Activated naive CD8-positive, alpha-beta T cell treated with anti-CD3 and anti-CD28 coated beads for 36 hours (primary cell): ENCODE results near the gene CLIC5. TPM values are rescaled to one million over a fixed set of nuclear protein-coding genes. Genes with fewer than 3 reads are reported as not detected.

Experiments used
- DNase-seq: peaks from one replicate; pipeline ENCODE4 v3.0.0; 2021
- H3K27ac Mint-ChIP-seq: one replicate; pipeline ENCODE4 v1.8.0; 2022; ENCODE audit warnings: mild to moderate bottlenecking, moderate library complexity, mixed read lengths
- H3K27me3 Mint-ChIP-seq: one replicate; pipeline ENCODE4 v1.8.0; 2022; ENCODE audit warnings: mild to moderate bottlenecking, mixed read lengths
- H3K36me3 Mint-ChIP-seq: one replicate; pipeline ENCODE4 v1.8.0; 2021; ENCODE audit warnings: mild to moderate bottlenecking, mixed read lengths
- H3K4me1 Mint-ChIP-seq: one replicate; pipeline ENCODE4 v1.8.0; 2021; ENCODE audit warnings: mixed read lengths
- H3K4me3 Mint-ChIP-seq: one replicate; pipeline ENCODE4 v1.8.0; 2022; ENCODE audit warnings: mild to moderate bottlenecking, moderate library complexity, mixed read lengths
- H3K9me3 Mint-ChIP-seq: one replicate; pipeline ENCODE4 v1.8.0; 2022; ENCODE audit warnings: mixed read lengths
- total RNA-seq, 2 experiments: library from RNA; stranded (reverse); gene quantifications; one replicate each; pipeline ENCODE4 v1.2.3, GENCODE V29; 2021

Gene CLIC5
- total RNA-seq: under 1 TPM; 0.50 to 0.74 TPM

DNA sequence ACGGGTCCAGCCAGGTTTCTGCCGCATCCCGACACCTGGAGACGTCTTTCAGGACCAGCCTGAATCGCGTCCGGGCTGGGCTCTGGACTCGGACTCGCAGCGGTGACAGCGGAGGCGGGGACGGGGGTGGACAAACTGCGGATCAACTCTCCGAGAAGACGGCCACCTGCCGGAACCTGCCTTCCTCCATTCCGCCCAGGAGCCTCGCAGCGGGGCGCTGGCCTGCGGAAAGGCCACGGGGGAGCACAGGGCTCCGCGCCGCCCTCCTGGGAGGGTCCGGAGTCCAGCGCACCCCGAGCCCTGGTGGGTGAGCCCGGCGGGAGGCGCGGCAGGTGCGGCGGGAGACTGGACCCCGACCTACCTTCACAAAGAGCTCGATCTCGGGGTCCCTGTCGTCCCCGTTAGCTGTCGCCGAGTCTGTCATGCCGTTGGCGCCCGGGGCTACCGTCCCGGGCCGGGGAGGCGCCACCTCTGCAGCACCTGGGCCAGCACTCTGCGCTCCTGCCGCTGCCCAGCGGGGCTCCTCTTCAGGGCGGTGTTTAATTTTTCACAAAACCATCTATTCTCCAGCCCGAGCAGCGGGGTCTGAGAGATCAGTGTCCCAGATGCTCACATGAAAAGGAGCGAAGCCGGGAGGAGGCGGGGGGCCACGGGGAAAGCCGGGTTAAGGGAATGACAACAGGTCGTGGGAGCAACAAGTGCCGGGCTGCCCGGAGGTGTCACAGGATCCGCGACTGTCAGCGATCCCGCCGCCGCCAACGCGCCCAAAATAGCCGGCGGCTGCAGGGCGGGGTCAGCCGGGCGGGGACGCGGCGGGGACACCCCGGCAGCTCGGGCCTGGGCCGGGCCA, at the start of gene CLIC5:
CLIC5 (minus strand) TSS at position 742 of the 850 bp plus-strand sequence; CDS start at position 424, 318 bp downstream.
- H3K4me1 Mint-ChIP-seq: peaks cover 48% of the 10 kb centered on the region
- peak; percentile 45 for DNase-seq
- peaks cover 22% of the 10 kb centered on the region for H3K27me3 Mint-ChIP-seq
- H3K9me3 Mint-ChIP-seq: peaks cover 1% of the 10 kb centered on the region
- H3K4me3 Mint-ChIP-seq: peak within 1 kb of the TSS; percentile 78
- H3K27ac Mint-ChIP-seq: no peak within 1 kb of the TSS
- no peaks in the 10 kb centered on the region for H3K36me3 Mint-ChIP-seq

DNA sequence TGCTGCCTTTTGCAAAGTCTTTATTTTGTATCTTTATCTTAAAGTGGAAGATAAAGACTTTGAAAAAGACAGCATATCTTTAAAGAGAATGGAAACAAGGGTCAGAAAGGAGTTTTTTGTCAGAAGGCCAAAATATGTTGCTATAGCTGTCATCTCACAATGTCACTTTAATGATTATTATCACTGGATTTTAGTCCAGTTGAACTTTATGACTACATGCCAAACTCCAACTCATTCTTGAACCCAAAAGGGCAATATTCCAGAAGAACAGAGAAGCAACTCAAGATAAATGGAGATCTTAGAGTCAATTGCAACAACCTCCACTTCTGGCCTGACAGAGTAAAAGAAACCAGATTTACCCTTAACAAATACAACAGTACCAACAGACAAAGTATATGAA, 47.3 kb upstream of the CLIC5 start:
- H3K36me3 Mint-ChIP-seq: no peaks in the 10 kb centered on the region

DNA sequence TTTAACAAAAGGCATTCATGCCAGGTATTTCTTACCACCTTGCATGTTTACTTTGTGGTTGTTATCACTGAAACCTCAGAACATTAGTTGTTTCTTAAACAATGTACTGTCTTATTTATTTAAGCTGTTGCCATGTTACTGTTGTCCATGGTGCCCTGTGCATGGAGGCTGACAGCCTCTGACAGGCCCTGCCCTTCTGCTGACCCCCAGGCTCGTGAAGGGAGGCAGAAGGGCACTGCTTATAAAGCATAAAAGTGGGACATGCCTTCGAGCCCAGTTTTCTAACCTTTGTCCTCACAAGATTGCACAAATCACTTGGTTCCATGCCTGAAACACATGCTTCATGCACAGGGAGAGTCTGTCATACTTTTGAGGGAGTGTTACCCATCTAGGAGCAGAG, 46.7 kb upstream of the CLIC5 start:
- Mint-ChIP-seq H3K4me1 (no peaks in the 10 kb centered on the region), H3K27ac (no peak overlapping the region)

More for the DNA sequence above, 47.3 kb upstream of the CLIC5 start:
- DNase-seq: no peak
- Mint-ChIP-seq H3K27ac (no peak overlapping the region), H3K27me3 (peaks cover 6% of the 10 kb centered on the region), H3K4me1 (no peaks in the 10 kb centered on the region), H3K4me3 (no peak overlapping the region), H3K9me3 (no peaks in the 10 kb centered on the region)

DNA sequence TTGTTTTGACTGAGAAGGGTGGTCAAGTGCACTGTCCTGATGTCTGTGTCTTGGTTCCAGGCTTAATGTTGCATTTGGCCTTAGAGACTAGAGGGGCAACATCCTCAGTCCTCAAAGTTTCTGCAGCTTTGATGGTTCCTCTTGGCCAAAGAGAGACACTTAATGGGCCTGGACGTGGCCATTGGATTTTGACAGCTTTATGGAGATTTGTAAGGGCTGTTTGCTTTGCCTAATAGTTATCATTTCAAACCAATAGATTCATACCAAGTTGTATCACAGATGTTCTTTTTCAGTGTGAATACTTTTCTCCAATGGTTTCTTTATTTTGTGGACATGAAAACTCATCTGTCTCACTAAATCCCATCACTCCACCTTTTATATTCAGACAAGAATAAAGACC, 45.8 kb upstream of the CLIC5 start:
- Mint-ChIP-seq H3K4me3 (no peak overlapping the region), H3K27me3 (peaks cover 21% of the 10 kb centered on the region), H3K27ac (no peak overlapping the region), H3K36me3 (no peaks in the 10 kb centered on the region), H3K9me3 (peaks cover 2% of the 10 kb centered on the region), H3K4me1 (no peaks in the 10 kb centered on the region)
- DNase-seq: no peak

More for the DNA sequence above, 46.7 kb upstream of the CLIC5 start:
- DNase-seq: no peak
- Mint-ChIP-seq H3K9me3 (peaks cover under 1% of the 10 kb centered on the region), H3K36me3 (no peaks in the 10 kb centered on the region), H3K27me3 (peaks cover 13% of the 10 kb centered on the region), H3K4me3 (no peak overlapping the region)

DNA sequence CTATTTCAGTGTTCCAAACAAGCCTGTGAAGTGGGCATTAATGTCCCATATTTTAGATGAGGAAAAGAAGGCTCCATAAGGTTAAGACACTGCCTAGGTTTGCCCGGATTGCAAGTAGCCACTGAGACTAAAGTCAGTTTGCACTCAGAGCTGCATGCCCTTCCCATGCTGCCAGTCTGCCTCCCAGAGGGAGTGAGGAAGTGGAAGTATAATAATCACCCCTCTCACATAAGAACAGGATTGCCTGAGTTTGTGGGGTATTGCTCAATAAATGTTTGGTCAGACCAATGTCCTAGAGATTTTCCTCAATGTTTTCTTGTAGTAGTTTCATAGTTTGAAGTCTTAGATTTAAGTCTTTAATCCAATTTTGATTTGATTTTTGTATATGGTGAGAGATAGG, 43.9 kb upstream of the CLIC5 start:
- no peaks in the 10 kb centered on the region for H3K4me1 Mint-ChIP-seq
- no peaks in the 10 kb centered on the region for H3K36me3 Mint-ChIP-seq
- no peak overlapping the region for H3K27ac Mint-ChIP-seq
- H3K9me3 Mint-ChIP-seq: peaks cover 2% of the 10 kb centered on the region
- H3K4me3 Mint-ChIP-seq: no peak overlapping the region
- no peak for DNase-seq
- H3K27me3 Mint-ChIP-seq: peaks cover 20% of the 10 kb centered on the region

DNA sequence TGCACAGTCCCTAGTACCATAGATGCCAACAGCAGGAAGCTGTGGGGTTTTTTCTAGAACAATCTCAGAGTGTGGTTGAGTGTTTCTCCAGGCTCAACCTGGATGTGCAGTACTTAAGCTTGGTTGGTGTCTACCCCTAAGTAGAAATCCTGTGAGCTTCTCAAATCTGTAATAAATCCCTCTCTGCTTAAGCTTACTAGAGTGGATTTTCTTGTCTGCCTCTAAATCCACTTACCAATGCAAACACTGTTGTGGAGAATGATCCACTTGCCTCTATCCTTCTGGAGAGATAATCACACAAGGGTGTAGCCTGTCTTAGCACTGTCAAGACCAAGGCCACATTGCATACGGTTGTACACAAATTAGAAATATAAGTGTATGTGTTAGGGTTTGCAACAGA, 43.3 kb upstream of the CLIC5 start:
- no peaks in the 10 kb centered on the region for H3K4me1 Mint-ChIP-seq
- DNase-seq: no peak
- H3K27me3 Mint-ChIP-seq: peaks cover 20% of the 10 kb centered on the region
- H3K9me3 Mint-ChIP-seq: peaks cover 2% of the 10 kb centered on the region
- H3K27ac Mint-ChIP-seq: no peak overlapping the region
- H3K36me3 Mint-ChIP-seq: no peaks in the 10 kb centered on the region
- H3K4me3 Mint-ChIP-seq: no peak overlapping the region

DNA sequence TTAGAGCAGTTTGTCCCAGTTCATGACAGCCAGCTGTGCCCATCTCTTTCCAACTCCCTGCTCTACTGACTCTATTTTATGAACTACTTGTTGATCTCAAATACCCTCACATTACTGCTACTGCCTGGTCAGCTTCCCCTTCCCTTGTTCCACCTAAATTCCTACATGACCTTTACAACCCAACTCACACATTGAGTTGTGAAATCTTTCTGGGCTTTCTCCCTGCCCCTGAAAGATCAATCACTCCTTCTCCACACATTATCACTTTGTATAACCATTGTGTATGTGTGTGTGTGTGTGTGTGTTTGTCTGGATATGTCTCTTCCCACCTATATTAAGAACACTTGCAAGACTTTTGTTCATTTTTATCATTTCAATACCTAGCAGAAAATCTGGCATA, 42.1 kb upstream of the CLIC5 start:
- Mint-ChIP-seq H3K27me3 (peaks cover 20% of the 10 kb centered on the region), H3K9me3 (peaks cover 2% of the 10 kb centered on the region), H3K27ac (no peak overlapping the region), H3K4me1 (peaks cover 10% of the 10 kb centered on the region), H3K36me3 (no peaks in the 10 kb centered on the region), H3K4me3 (no peak overlapping the region)
- DNase-seq: no peak

DNA sequence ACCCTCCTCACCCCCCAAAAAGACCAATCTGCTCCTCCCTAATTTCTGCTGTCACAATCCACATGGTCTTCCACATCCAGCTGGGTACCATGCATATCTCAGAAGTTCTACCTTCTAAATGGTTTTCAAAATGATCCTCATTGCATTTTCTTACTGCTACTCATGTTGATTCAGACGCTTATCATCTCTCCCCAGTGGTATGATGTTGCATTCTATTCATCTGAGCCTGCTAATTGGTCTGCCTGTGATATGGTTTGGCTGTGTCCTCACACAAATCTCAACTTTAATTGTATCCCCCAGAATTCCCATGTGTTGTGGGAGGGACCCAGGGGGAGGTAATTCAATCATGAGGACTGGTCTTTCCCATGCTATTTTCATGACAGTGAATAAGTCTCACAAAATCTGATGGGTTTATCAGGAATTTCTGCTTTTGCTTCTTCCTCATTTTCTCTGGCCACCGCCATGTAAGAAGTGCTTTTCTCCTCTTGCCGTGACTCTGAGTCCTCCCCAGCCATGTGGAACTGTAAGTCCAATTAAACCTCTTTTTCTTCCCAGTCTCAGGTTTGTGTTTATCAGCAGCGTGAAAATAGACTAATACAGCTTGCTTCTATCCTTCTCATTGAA, 41.4 kb upstream of the CLIC5 start:
- Mint-ChIP-seq H3K27me3 (peaks cover 20% of the 10 kb centered on the region), H3K9me3 (peaks cover 2% of the 10 kb centered on the region), H3K4me1 (peaks cover 12% of the 10 kb centered on the region), H3K27ac (no peak overlapping the region), H3K4me3 (no peak overlapping the region), H3K36me3 (no peaks in the 10 kb centered on the region)
- DNase-seq: no peak

DNA sequence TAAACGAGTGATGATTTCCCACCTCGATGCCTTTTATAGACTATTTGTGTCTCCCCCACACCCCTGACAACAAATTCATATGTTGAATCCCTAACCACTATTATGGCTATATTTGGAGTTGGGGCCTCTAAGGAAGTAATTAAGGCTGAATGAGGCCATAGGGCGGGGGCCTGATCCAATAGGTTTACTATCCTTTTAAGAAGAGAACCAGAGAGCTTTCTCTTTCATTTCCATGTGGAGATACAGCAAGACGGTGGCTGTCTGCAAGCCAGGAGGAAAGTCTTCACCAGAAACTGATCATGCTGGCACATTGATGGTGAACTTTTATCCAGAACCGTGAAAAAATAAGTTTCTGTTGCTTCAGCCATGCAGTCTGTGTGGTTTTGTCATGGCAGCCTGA, 38.9 kb upstream of the CLIC5 start:
- Mint-ChIP-seq H3K27me3 (peaks cover 30% of the 10 kb centered on the region), H3K4me3 (no peak overlapping the region), H3K4me1 (peaks cover 12% of the 10 kb centered on the region), H3K36me3 (no peaks in the 10 kb centered on the region), H3K27ac (no peak overlapping the region), H3K9me3 (peaks cover 2% of the 10 kb centered on the region)
- no peak for DNase-seq

DNA sequence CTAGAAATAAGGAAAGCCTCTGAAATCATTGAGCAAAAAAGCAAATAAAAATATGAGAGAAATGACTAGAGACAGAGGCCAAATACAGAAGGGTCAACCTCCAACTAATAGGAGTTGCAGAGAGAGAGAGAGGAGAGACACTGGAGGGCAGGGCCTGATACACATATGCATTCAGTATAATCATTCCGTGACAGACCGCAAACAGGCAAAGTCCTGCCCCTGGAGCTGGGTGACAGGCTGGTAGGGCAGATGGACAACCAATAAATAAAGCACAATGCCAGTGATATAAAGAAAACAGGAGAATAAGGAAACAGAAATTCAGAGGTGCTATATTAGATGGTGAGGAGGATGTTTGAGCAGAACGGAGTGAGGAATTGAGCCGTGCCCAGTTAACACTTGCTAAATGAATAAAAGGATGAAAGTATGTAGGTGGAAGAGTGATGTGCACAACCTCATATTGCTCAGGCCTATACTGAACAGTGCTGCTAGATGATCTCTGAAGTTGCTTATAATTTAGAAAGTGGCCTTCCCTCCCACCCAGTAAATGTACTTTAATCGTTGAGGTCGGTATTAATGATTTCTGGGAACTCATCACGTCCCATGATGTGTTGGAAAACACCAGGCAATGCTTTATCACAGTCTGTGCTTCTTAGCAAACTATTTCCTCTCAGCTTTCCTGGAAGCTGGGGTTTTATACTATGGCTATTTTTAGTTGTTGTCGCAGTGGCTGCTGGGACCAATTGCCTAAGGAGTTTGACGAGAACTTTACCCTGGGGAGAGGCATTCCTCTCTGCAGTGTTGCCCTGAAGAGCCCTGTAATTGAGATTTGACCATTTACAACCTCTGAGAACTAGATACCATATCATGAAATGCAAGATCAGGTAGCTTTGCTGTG, 37.6 kb upstream of the CLIC5 start:
- peaks cover 2% of the 10 kb centered on the region for H3K9me3 Mint-ChIP-seq
- peaks cover 30% of the 10 kb centered on the region for H3K27me3 Mint-ChIP-seq
- H3K4me3 Mint-ChIP-seq: no peak overlapping the region
- H3K4me1 Mint-ChIP-seq: peaks cover 12% of the 10 kb centered on the region
- no peak for DNase-seq
- H3K36me3 Mint-ChIP-seq: no peaks in the 10 kb centered on the region
- peak overlapping the region; percentile 62 for H3K27ac Mint-ChIP-seq

DNA sequence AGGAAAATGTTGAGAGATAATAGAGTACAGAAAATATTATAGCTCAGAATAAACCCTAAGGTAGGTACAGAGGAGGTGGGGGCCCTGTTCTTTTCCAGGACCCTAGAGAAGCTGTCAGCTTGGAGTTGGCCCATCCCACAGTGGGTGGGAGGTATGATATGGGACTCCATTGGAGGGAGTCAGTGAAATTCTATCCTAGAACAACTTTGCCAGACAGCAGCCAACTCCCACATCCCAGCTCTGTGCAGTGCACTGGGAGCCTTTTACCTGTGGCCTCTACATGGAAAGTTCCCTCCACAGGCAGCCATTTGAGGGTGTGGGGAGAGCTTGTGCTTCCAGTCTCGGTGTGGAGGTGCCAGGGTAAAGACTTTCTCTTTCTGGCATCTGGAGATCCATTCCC, 36.8 kb upstream of the CLIC5 start:
- Mint-ChIP-seq H3K4me3 (no peak overlapping the region), H3K4me1 (peaks cover 12% of the 10 kb centered on the region), H3K27me3 (peaks cover 24% of the 10 kb centered on the region), H3K36me3 (no peaks in the 10 kb centered on the region), H3K9me3 (peaks cover 2% of the 10 kb centered on the region), H3K27ac (peak overlapping the region; percentile 62)
- no peak for DNase-seq

DNA sequence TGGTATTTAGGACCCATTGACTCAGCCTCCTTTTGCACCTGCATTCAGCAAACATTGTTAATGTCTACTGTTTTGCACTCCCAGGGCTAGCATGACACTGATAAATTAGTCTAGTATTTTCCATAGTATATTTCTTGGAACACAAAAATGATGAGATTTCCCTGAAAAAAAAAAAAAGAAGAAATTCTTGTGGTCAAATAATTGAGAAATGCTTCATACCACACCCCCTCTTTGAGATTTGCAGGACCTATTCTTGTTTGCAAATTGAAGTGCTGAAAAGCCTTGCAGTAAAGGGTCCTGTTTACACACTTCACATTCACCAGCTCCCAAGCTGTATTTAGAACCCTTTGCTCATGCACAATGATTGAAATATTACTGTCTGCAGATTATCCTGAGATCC, 36.3 kb upstream of the CLIC5 start:
- no peaks in the 10 kb centered on the region for H3K9me3 Mint-ChIP-seq
- H3K4me3 Mint-ChIP-seq: no peak overlapping the region
- H3K27ac Mint-ChIP-seq: no peak overlapping the region

DNA sequence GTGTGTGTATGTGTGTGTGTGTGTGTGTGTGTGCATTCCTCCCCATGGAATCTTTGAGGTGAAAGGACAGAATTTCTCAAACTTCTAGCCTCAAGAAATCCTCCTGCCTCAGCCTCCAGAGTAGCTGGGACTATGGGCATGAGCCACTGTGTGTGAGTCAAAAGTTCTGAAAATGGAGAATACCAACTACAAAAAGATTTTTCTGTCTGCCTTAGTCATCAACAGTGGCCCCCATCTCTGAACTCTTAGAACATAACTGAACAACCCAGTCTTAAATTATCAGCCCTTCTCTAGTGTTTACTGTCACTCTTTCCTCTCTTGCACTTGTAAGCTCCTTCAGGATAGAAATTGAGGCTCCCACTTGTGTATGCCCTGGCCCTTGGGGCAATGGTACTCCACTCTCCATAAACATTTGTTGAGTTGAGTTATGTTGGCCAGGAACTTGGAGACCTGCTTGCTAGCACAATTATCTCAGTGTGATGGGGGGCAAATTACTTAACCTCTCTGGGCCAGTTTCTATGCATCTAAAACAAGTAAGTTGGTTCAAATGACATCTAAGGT, 35.3 kb upstream of the CLIC5 start:
- Mint-ChIP-seq H3K9me3 (no peaks in the 10 kb centered on the region), H3K4me3 (no peak overlapping the region), H3K4me1 (peaks cover 13% of the 10 kb centered on the region), H3K27me3 (peaks cover 10% of the 10 kb centered on the region), H3K27ac (no peak overlapping the region), H3K36me3 (no peaks in the 10 kb centered on the region)
- DNase-seq: no peak

More for the DNA sequence above, 36.3 kb upstream of the CLIC5 start:
- no peak for DNase-seq
- Mint-ChIP-seq H3K27me3 (peaks cover 19% of the 10 kb centered on the region), H3K4me1 (peaks cover 12% of the 10 kb centered on the region), H3K36me3 (no peaks in the 10 kb centered on the region)

DNA sequence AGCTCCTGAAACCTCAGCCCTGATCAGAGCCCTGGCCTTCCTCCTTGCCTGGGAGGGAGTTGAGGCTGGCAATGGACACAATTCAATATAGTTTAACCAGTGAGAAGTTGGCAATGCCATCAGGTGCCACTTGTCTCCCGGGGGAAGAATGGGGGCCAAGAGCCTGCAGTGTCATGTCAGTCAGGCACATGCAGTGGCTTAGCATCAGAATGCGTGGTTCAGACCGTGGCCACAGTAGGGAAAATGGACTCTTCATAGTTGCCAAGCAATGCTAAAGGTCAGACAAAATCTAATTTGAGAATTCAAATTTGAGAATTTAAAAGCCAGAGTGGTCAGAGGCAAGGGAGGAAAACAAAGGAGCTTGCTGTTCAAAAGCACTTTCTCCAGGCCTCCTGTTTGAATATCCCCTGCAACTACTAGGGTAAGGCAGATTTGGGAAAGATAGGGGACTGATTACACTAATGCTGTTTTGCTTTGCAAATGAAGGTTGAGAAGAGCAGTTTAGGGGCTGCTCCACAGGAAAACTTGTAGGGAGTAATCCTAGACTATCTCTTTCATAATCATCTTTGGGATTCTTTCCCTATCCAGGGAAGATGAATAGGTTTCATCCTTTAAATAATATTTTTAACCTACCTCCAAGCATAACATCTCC, 33.1 kb upstream of the CLIC5 start:
- Mint-ChIP-seq H3K4me3 (no peak overlapping the region), H3K27ac (no peak overlapping the region), H3K27me3 (peaks cover 10% of the 10 kb centered on the region), H3K4me1 (peaks cover 16% of the 10 kb centered on the region), H3K9me3 (no peaks in the 10 kb centered on the region), H3K36me3 (no peaks in the 10 kb centered on the region)
- no peak for DNase-seq
